Vagina (tissue), 2 donors: ENCODE data around the gene PPHLN1.

Experiments used
- CTCF ChIP-seq, 3 experiments: fragments of 450-650 bp in 2 of 3; fragments of 200-600 bp in 1 of 3; sonication (generic) in 1 of 3; IDR thresholded peaks; one replicate each; pipeline ENCODE4 v1.5.1; 2017 to 2019; ENCODE audit warnings: antibody characterized with exemption in 3 of 3, mild to moderate bottlenecking in 2 of 3, moderate library complexity in 2 of 3
- POLR2A ChIP-seq, 2 donors: fragments of 450-650 bp; IDR thresholded peaks; one replicate each; pipeline ENCODE4 v1.6.1; 2017; ENCODE audit warnings: antibody characterized with exemption in 2 of 2, mild to moderate bottlenecking in 2 of 2, moderate library complexity in 2 of 2
- POLR2AphosphoS5 ChIP-seq, 2 donors: sonication (generic); formaldehyde crosslinking; IDR thresholded peaks; one replicate each; pipeline ENCODE4 v1.9.0; 2017; ENCODE audit warnings: antibody characterized with exemption in 2 of 2, mild to moderate bottlenecking in 2 of 2, low read depth in 1 of 2; ENCODE audit not compliant: insufficient read depth in 1 of 2

- no peak for TF ChIP-seq CTCF (IDR thresholded peaks at IDR 0.05)
- TF ChIP-seq POLR2A (IDR thresholded peaks at IDR 0.05) = no peak
- TF ChIP-seq POLR2AphosphoS5 (IDR thresholded peaks at IDR 0.05; ENCODE audit: insufficient read depth in 1 of 2, low read depth in 1 of 2) = no peak
Observed at GRCh38 chr12:42442311-42442759, 116.4 kb downstream of the PPHLN1 start.
